HG02870 (cell line): ENCODE measurements around the gene GDPD2.
"Not testable (repeated sequence)": the region's sequence is repeated elsewhere in the genome, so short reads cannot be mapped to it uniquely, and the experiment has no call there.

Experiments used
- ATAC-seq: cut with Tn5 transposase; IDR thresholded peaks from one replicate; pipeline ENCODE4 v1.9.1; 2021; ENCODE audit warnings: mild to moderate bottlenecking, moderate library complexity; ENCODE audit not compliant: unreplicated experiment

GDPD2 gene

GRCh38 chrX:70422851-70423341 lies at the start of gene GDPD2:
Gene GDPD2, plus strand, starts transcription at chrX:70423314. Its CDS starts 1,671 bp downstream, at chrX:70424985.
- no peak for ATAC-seq

- no peak for ATAC-seq
These were observed 36.9 kb upstream of the GDPD2 start for GRCh38 chrX:70386235-70386634.

- no peak for ATAC-seq
These were observed 24.2 kb upstream of the GDPD2 start for GRCh38 chrX:70398899-70399298.

GRCh38 chrX:70400181-70400580 lies 22.9 kb upstream of the GDPD2 start:
- ATAC-seq = not testable (repeated sequence)

GRCh38 chrX:70402721-70403120 lies 20.4 kb upstream of the GDPD2 start:
- no peak for ATAC-seq

GRCh38 chrX:70405003-70405402 lies 18.1 kb upstream of the GDPD2 start:
- ATAC-seq = no peak

- no peak for ATAC-seq
These were observed 12.2 kb upstream of the GDPD2 start for GRCh38 chrX:70410921-70411320.

- ATAC-seq = no peak
These were observed 11.6 kb upstream of the GDPD2 start for GRCh38 chrX:70411475-70411874.

GRCh38 chrX:70421618-70422017 lies 1.5 kb upstream of the GDPD2 start:
- ATAC-seq = no peak

- ATAC-seq = no peak
These were observed 992 bp downstream of the GDPD2 start for GRCh38 chrX:70423936-70424675.

- ATAC-seq = no peak
These were observed 1.7 kb downstream of the GDPD2 start for GRCh38 chrX:70424801-70425200.

- ATAC-seq = no peak
These were observed 3.5 kb downstream of the GDPD2 start for GRCh38 chrX:70426286-70427278.

- no peak for ATAC-seq
These were observed 4.3 kb downstream of the GDPD2 start for GRCh38 chrX:70427365-70427764.

GRCh38 chrX:70429759-70430158 lies 6.6 kb downstream of the GDPD2 start:
- no peak for ATAC-seq

GRCh38 chrX:70432936-70433847 lies 10.1 kb downstream of the GDPD2 start:
- ATAC-seq = no peak

- ATAC-seq = peak; percentile 75
These were observed 10.8 kb downstream of the GDPD2 start for GRCh38 chrX:70433848-70434351.

- ATAC-seq = peak; percentile 60
These were observed 11.3 kb downstream of the GDPD2 start for GRCh38 chrX:70434352-70434866.

GRCh38 chrX:70434914-70435586 lies 11.9 kb downstream of the GDPD2 start:
- ATAC-seq = no peak

GRCh38 chrX:70436343-70436742 lies 13.2 kb downstream of the GDPD2 start:
- no peak for ATAC-seq

- no peak for ATAC-seq
These were observed 13.9 kb downstream of the GDPD2 start for GRCh38 chrX:70437011-70437410.
